Measurements from ENCODE around the gene SLAMF7.
"Not testable (repeated sequence)": the region's sequence is repeated elsewhere in the genome, so short reads cannot be mapped to it uniquely, and the experiment has no call there.

SLAMF7 gene

GRCh38 chr1:160721473-160721872 is 17.6 kb upstream of the SLAMF7 start:
- DNase-seq (ENCODE audit: low spot score) = no peak

GRCh38 chr1:160722726-160723125 is 16.3 kb upstream of the SLAMF7 start:
- no peak for DNase-seq (ENCODE audit: low spot score)

- DNase-seq (ENCODE audit: low spot score) = no peak
These were observed 15.7 kb upstream of the SLAMF7 start for GRCh38 chr1:160723332-160723731.

- no peak for DNase-seq (ENCODE audit: low spot score)
These were observed 14.4 kb upstream of the SLAMF7 start for GRCh38 chr1:160724465-160725242.

GRCh38 chr1:160726114-160726497 is 12.9 kb upstream of the SLAMF7 start:
- DNase-seq (ENCODE audit: low spot score) = no peak

- DNase-seq (ENCODE audit: low spot score) = peak; percentile 75
These were observed 12.3 kb upstream of the SLAMF7 start for GRCh38 chr1:160726498-160727315.

- DNase-seq (ENCODE audit: low spot score) = no peak
These were observed 11.8 kb upstream of the SLAMF7 start for GRCh38 chr1:160727316-160727640.

GRCh38 chr1:160731564-160731963 is 7.5 kb upstream of the SLAMF7 start:
- DNase-seq (ENCODE audit: low spot score) = not testable (repeated sequence)

GRCh38 chr1:160731990-160732389 is 7.1 kb upstream of the SLAMF7 start:
- DNase-seq (ENCODE audit: low spot score) = no peak

- no peak for DNase-seq (ENCODE audit: low spot score)
These were observed 5.1 kb upstream of the SLAMF7 start for GRCh38 chr1:160733898-160734297.

GRCh38 chr1:160734301-160734700 is 4.7 kb upstream of the SLAMF7 start:
- no peak for DNase-seq (ENCODE audit: low spot score)

GRCh38 chr1:160738271-160738670 is 776 bp upstream of the SLAMF7 start:
- DNase-seq (ENCODE audit: low spot score) = no peak

- no peak for DNase-seq (ENCODE audit: low spot score)
These were observed 1.2 kb downstream of the SLAMF7 start for GRCh38 chr1:160740133-160740688.

- DNase-seq (ENCODE audit: low spot score) = no peak
These were observed 2.0 kb downstream of the SLAMF7 start for GRCh38 chr1:160741092-160741501.

GRCh38 chr1:160741612-160742348 is 2.7 kb downstream of the SLAMF7 start:
- DNase-seq (ENCODE audit: low spot score) = no peak

GRCh38 chr1:160742428-160743127 is 3.5 kb downstream of the SLAMF7 start:
- DNase-seq (ENCODE audit: low spot score) = no peak

- no peak for DNase-seq (ENCODE audit: low spot score)
These were observed 4.2 kb downstream of the SLAMF7 start for GRCh38 chr1:160743266-160743665.

- DNase-seq (ENCODE audit: low spot score) = no peak
These were observed 5.3 kb downstream of the SLAMF7 start for GRCh38 chr1:160744199-160744851.

- no peak for DNase-seq (ENCODE audit: low spot score)
These were observed 5.9 kb downstream of the SLAMF7 start for GRCh38 chr1:160744852-160745520.

GRCh38 chr1:160745551-160745950 is 6.5 kb downstream of the SLAMF7 start:
- DNase-seq (ENCODE audit: low spot score) = no peak

All from germinal center (tissue), 1 donor.